ENCODE data around the gene CAB39. TPM values are rescaled to one million over a fixed set of nuclear protein-coding genes. Genes with fewer than 3 reads are reported as not detected.

The CAB39 gene
- total and polyA plus RNA-seq, 11 donors = 28.6 to 99.2 (median 84.2) TPM

DNA sequence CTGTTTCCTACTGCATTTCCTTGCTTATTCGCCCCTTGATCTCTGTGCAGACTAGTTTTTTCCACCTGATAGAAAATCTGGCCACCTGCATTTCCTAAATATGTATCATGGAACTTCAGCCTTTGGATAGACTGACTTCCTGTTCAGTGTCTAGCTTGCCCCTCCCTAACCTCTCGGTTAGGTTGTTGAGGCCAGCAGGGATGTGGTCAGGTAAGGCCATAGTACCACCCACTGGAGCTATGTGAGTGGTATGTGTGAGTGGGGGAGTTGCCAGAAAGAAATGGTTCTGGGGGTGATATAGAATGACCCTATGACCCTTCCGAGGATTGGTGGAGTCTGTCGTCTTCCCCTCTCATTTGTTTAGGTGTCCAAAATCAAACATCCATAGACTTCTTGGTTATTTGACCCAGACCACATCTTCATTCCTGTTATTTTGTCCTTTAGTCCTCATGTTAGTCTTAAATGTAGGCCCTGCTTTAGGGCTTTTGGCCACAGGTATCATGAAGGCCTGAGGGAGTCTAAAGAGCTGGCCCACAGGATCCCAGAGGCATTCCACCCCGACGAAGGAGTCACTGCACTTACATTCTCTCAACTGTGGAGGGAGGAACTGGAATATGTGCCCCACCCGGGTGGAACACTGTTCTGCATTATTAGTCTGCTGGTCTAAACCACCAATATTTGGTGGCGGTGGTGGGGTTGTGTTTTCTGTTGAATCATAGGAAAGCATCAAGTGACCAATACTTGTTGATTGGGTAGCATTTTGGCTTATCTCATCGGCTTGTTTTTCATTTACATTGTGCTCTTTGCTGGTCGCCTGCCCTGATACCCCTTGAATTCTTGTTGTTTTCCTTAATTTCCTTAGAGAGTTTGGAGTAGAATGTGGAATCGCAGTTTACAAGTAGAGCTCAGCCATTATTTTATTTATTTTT, 21.9 kb downstream of the CAB39 start:
- Histone ChIP-seq H3K27ac (no peak overlapping the region), H3K36me3 (peaks cover 0 to 4% (median 0%) of the 10 kb centered on the region in 9 donors), H3K27me3 (no peaks in the 10 kb centered on the region), H3K9me3 (no peaks in the 10 kb centered on the region), H3K4me1 (peaks cover 0 to 79% (median 38%) of the 10 kb centered on the region in 12 donors), H3K4me3 (no peak overlapping the region)
- no peak for DNase-seq
- WGBS, 4 donors = 82 to 89% (median 85%) methylated on average over 11 of the region's 11 CpGs
- intact Hi-C loops (cut with DNase I) = no loop called here
- ATAC-seq = no peak
- TF ChIP-seq POLR2A (IDR thresholded peaks at IDR 0.05) (no peak), CTCF (IDR thresholded peaks at IDR 0.05) (no peak)

DNA sequence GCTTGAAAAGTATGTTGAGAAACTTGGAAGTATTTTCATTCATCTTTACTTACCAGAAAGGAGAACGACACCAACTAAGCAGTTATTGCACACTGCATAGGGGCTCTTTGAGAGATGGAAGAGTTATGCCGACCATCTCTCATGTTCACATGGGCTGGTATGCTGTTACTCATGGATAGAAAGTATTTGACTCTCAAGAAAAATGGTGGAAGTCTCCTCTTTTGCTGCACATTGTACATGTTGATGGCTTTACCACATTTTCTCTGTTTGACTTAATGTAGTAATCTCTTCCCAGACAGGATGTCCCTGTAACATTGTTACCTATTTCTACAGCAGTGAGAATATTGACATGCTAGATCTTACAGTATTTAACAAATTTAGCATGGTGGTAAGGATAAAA, 23.2 kb downstream of the CAB39 start:
- TF ChIP-seq POLR2A (IDR thresholded peaks at IDR 0.05) (no peak), CTCF (IDR thresholded peaks at IDR 0.05) (no peak)
- Histone ChIP-seq H3K36me3 (peaks cover 0 to 16% (median 0%) of the 10 kb centered on the region in 9 donors), H3K9me3 (no peaks in the 10 kb centered on the region), H3K4me3 (no peak overlapping the region), H3K27me3 (no peaks in the 10 kb centered on the region), H3K4me1 (peaks cover 0 to 76% (median 37%) of the 10 kb centered on the region in 12 donors), H3K27ac (peak overlapping the region in 1 of 12 donors; percentile 28)
- ATAC-seq = no peak
- intact Hi-C loops (cut with DNase I) = no loop called here
- DNase-seq = no peak
- 77 to 81% (median 79%) methylated on average over 2 of the region's 2 CpGs for WGBS, 4 donors

- intact Hi-C loops (cut with DNase I) = no loop called here
- ATAC-seq (peak in 1 of 4 donors; percentile 18), DNase-seq (no peak)
- WGBS, 4 donors = 78 to 86% (median 81%) methylated on average over 5 of the region's 5 CpGs
- no peaks in the 10 kb centered on the region for H3K9me3 ChIP-seq
- no peak overlapping the region for H3K27ac ChIP-seq
- H3K27me3 ChIP-seq = no peaks in the 10 kb centered on the region
- H3K4me3 ChIP-seq = no peak overlapping the region
- H3K4me1 ChIP-seq = peaks cover 0 to 68% (median 33%) of the 10 kb centered on the region in 12 donors
- peaks cover 0 to 28% (median 0%) of the 10 kb centered on the region in 9 donors for H3K36me3 ChIP-seq
- TF ChIP-seq POLR2A (IDR thresholded peaks at IDR 0.05) = no peak
- no peak for TF ChIP-seq CTCF (IDR thresholded peaks at IDR 0.05)
These were observed 24.7 kb downstream of the CAB39 start for GRCh38 chr2:230737300-230737699.

DNA sequence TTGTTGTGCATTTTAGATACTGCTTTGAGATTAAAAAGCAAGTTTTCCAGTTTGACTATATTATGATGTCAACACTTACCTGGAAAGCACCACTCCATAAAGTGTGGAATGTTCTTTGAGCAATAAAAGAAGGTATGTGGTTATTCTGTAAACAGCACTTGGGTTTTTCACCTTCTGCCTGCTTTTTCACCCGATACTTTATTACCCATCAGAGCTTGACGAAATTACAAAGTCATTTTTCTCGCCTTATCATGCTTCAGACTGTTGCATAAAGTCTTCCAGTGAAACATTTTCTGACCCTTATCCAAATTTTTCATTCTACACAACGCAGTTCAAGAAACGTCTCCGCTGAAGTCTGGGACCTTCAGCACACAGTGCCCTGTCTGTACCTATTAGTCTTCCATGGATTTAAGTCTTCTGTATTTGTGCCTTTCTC, 25.2 kb downstream of the CAB39 start:
- Histone ChIP-seq H3K36me3 (peaks cover 0 to 28% (median 0%) of the 10 kb centered on the region in 9 donors), H3K27me3 (no peaks in the 10 kb centered on the region), H3K4me1 (peaks cover 0 to 63% (median 33%) of the 10 kb centered on the region in 12 donors), H3K9me3 (no peaks in the 10 kb centered on the region), H3K4me3 (no peak overlapping the region), H3K27ac (peak overlapping the region in 3 of 12 donors; percentile 21 to 47 (median 39))
- TF ChIP-seq POLR2A (IDR thresholded peaks at IDR 0.05) (no peak), CTCF (IDR thresholded peaks at IDR 0.05) (no peak)
- intact Hi-C loops (cut with DNase I) = loop anchor here in 1 of 10 donors (1.0 kb wide), 1 partner anchor 9 kb away; no protein-coding TSS in a partner anchor
- peak in 1 of 4 donors; percentile 6 for ATAC-seq
- WGBS, 4 donors = 75 to 86% (median 79%) methylated on average over 6 of the region's 6 CpGs
- DNase-seq = no peak
